ENCODE results near the gene HHIPL2. TPM values are rescaled to one million over a fixed set of nuclear protein-coding genes. Genes with fewer than 3 reads are reported as not detected.

HHIPL2 gene
- total RNA-seq, 1 donor, result 0.72 TPM

DNA sequence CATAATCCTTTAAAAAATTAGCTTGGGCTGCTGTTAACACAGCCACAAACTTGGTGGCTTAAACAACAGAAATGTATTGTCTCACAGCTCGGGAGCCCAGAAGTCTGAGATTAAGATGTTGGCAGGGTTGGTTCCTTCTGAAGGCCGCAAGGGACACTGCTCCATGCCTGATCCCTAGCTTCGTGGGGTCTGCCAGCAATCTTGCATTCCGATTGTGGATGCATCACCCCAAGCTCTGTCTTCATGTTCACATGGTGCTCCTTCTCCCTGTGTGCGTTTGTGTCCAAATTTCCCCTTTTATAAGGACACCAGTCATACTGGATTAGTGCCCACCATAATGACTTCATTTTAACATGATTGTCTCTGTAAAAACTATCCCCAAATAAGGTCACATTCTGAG is 5.0 kb upstream of the HHIPL2 start:
- H3K4me1 ChIP-seq (ENCODE audit: insufficient read depth, low read length), result peaks cover 2% of the 10 kb centered on the region
- no peaks in the 10 kb centered on the region for H3K79me2 ChIP-seq (ENCODE audit: insufficient read depth, low read length)
- no peaks in the 10 kb centered on the region for H3K27me3 ChIP-seq (ENCODE audit: insufficient read depth, low read length)
- TF ChIP-seq, protein P1, sequence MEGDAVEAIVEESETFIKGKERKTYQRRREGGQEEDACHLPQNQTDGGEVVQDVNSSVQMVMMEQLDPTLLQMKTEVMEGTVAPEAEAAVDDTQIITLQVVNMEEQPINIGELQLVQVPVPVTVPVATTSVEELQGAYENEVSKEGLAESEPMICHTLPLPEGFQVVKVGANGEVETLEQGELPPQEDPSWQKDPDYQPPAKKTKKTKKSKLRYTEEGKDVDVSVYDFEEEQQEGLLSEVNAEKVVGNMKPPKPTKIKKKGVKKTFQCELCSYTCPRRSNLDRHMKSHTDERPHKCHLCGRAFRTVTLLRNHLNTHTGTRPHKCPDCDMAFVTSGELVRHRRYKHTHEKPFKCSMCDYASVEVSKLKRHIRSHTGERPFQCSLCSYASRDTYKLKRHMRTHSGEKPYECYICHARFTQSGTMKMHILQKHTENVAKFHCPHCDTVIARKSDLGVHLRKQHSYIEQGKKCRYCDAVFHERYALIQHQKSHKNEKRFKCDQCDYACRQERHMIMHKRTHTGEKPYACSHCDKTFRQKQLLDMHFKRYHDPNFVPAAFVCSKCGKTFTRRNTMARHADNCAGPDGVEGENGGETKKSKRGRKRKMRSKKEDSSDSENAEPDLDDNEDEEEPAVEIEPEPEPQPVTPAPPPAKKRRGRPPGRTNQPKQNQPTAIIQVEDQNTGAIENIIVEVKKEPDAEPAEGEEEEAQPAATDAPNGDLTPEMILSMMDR (IDR thresholded peaks at IDR 0.05; ENCODE audit: extremely low read depth, low read depth, low read length), result no peak
- H4K20me1 ChIP-seq (ENCODE audit: insufficient read depth, low read length), result no peaks in the 10 kb centered on the region
- H3K4me2 ChIP-seq (ENCODE audit: insufficient read depth, low read length), result no peak overlapping the region
- H2AFZ ChIP-seq (ENCODE audit: low read length), result no peak overlapping the region
- DNase-seq (ENCODE audit: insufficient read length, low spot score, missing footprints), result peak; percentile 49
- H3K36me3 ChIP-seq (ENCODE audit: insufficient read depth, low read length), result peaks cover 7% of the 10 kb centered on the region
- no peak overlapping the region for H3K4me3 ChIP-seq (ENCODE audit: insufficient read depth, low read length)
- H3K9me3 ChIP-seq (ENCODE audit: low read depth, low read length), result no peaks in the 10 kb centered on the region
- no peak overlapping the region for H3K27ac ChIP-seq (ENCODE audit: low read depth, low read length)

DNA sequence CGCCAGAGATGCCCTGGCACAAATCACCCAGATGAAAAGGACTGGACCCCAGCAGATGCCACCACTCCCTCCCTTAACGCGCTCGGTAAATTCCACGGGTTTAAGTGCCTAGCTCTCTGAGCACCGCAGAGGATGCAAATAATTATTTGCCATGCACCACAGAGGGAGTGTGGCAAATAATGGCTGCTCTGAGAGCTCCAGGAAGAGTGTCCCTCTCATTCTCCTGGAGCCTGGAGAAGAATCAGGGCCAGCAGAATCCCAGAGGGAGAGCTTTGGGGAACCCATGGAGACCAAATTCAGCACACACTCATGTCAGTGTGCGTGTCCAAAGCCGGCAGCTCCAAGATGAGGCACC is 667 bp downstream of the HHIPL2 start:
- Histone ChIP-seq H3K79me2 (ENCODE audit: insufficient read depth, low read length) (no peaks in the 10 kb centered on the region), H3K9me3 (ENCODE audit: low read depth, low read length) (no peaks in the 10 kb centered on the region), H3K4me1 (ENCODE audit: insufficient read depth, low read length) (peaks cover 22% of the 10 kb centered on the region), H4K20me1 (ENCODE audit: insufficient read depth, low read length) (no peaks in the 10 kb centered on the region), H3K4me3 (ENCODE audit: insufficient read depth, low read length) (peak overlapping the region; percentile 52), H3K4me2 (ENCODE audit: insufficient read depth, low read length) (peak overlapping the region; percentile 84), H3K27ac (ENCODE audit: low read depth, low read length) (peak overlapping the region; percentile 46), H3K27me3 (ENCODE audit: insufficient read depth, low read length) (no peaks in the 10 kb centered on the region), H2AFZ (ENCODE audit: low read length) (peak overlapping the region; percentile 69), H3K36me3 (ENCODE audit: insufficient read depth, low read length) (no peaks in the 10 kb centered on the region)
- no peak for DNase-seq (ENCODE audit: insufficient read length, low spot score, missing footprints)
- TF ChIP-seq, protein P1 (IDR thresholded peaks at IDR 0.05; ENCODE audit: extremely low read depth, low read depth, low read length), result peak; percentile 21

DNA sequence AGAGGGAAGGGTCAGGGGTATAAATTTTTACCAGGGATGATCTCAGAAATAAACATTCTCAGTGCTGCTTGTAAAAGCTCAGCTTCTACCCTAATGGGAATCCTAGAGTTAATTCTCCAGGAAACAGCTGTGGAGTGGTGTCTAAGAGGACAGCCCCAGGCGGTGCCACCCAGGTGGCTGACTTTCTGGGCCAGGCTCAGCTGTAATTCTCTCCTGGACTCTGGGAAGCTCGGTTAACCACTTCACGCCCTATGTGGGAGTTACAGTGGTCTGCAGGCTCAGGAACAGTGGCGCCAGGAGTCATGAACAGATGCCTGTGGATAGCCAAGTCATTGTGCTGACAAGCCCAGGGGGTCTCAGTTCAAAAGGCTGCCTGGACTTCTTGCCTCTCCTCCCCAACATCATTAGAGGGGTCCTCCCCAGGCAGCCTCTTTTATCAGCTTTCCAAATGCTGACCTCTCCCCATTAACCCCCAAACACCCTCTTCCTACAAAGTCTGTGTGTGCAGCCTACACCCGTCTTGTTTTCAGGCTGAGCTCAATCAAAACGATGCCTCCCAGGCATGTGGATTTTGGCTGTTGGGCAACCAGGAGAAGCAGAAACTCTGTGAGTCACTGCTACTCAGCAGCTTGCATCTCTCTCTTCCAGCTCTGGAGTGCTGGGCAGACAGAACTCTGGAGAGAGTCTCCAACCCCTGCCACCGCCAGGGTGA is 1.2 kb downstream of the HHIPL2 start:
- Histone ChIP-seq H3K27ac (ENCODE audit: low read depth, low read length) (peak overlapping the region; percentile 53), H4K20me1 (ENCODE audit: insufficient read depth, low read length) (no peaks in the 10 kb centered on the region), H3K4me3 (ENCODE audit: insufficient read depth, low read length) (peak overlapping the region; percentile 52), H3K9me3 (ENCODE audit: low read depth, low read length) (no peaks in the 10 kb centered on the region), H3K27me3 (ENCODE audit: insufficient read depth, low read length) (no peaks in the 10 kb centered on the region), H3K4me1 (ENCODE audit: insufficient read depth, low read length) (peaks cover 22% of the 10 kb centered on the region), H2AFZ (ENCODE audit: low read length) (peak overlapping the region; percentile 69), H3K4me2 (ENCODE audit: insufficient read depth, low read length) (peak overlapping the region; percentile 84), H3K36me3 (ENCODE audit: insufficient read depth, low read length) (no peaks in the 10 kb centered on the region), H3K79me2 (ENCODE audit: insufficient read depth, low read length) (no peaks in the 10 kb centered on the region)
- DNase-seq (ENCODE audit: insufficient read length, low spot score, missing footprints), result peak; percentile 92
- TF ChIP-seq, protein P1 (IDR thresholded peaks at IDR 0.05; ENCODE audit: extremely low read depth, low read depth, low read length), result no peak

DNA sequence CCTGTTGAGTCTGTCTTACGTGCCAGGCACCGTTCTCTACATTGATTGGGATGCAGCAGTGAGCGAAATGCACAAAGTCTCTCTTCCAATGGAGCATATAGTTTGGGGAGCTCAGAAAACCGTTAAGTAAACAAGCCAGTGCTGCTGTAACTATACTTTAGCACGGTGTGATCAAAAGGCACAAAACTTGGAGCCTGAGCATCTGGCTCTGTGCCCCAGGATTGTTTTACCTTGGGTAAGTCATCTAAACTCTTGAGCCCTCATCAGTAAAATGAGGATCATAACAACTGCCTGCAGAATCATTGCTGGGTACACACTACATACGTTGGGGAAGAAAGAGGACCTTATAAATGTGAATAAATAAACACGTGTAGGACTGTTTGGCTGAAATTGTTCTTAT is 1.8 kb downstream of the HHIPL2 start:
- H2AFZ ChIP-seq (ENCODE audit: low read length), result no peak overlapping the region
- DNase-seq (ENCODE audit: insufficient read length, low spot score, missing footprints), result no peak
- H3K4me2 ChIP-seq (ENCODE audit: insufficient read depth, low read length), result peak overlapping the region; percentile 84
- H3K4me3 ChIP-seq (ENCODE audit: insufficient read depth, low read length), result no peak overlapping the region
- H3K4me1 ChIP-seq (ENCODE audit: insufficient read depth, low read length), result peaks cover 22% of the 10 kb centered on the region
- H4K20me1 ChIP-seq (ENCODE audit: insufficient read depth, low read length), result no peaks in the 10 kb centered on the region
- H3K27ac ChIP-seq (ENCODE audit: low read depth, low read length), result peak overlapping the region; percentile 53
- no peaks in the 10 kb centered on the region for H3K36me3 ChIP-seq (ENCODE audit: insufficient read depth, low read length)
- no peaks in the 10 kb centered on the region for H3K79me2 ChIP-seq (ENCODE audit: insufficient read depth, low read length)
- TF ChIP-seq, protein P1 (IDR thresholded peaks at IDR 0.05; ENCODE audit: extremely low read depth, low read depth, low read length), result no peak
- H3K9me3 ChIP-seq (ENCODE audit: low read depth, low read length), result no peaks in the 10 kb centered on the region
- H3K27me3 ChIP-seq (ENCODE audit: insufficient read depth, low read length), result no peaks in the 10 kb centered on the region

Data from osteoblast (primary cell).